Daoy (cell line): ENCODE data around the gene BRWD1. TPM values are rescaled to one million over a fixed set of nuclear protein-coding genes. Genes with fewer than 3 reads are reported as not detected.

Source experiments
- DNase-seq: peaks from one replicate; pipeline ENCODE4 v3.0.0-alpha.2; 2015; ENCODE audit warnings: low read depth
- total RNA-seq: library from RNA; depleted of rRNA; stranded (reverse); fragments of >200 nt; shearing (Covaris generic); gene quantifications from 2 replicates; pipeline ENCODE4 v1.2.3, GENCODE V29; 2014

Gene BRWD1
- total RNA-seq, 1 experiment from 2014 or later = 27.9 TPM

DNA sequence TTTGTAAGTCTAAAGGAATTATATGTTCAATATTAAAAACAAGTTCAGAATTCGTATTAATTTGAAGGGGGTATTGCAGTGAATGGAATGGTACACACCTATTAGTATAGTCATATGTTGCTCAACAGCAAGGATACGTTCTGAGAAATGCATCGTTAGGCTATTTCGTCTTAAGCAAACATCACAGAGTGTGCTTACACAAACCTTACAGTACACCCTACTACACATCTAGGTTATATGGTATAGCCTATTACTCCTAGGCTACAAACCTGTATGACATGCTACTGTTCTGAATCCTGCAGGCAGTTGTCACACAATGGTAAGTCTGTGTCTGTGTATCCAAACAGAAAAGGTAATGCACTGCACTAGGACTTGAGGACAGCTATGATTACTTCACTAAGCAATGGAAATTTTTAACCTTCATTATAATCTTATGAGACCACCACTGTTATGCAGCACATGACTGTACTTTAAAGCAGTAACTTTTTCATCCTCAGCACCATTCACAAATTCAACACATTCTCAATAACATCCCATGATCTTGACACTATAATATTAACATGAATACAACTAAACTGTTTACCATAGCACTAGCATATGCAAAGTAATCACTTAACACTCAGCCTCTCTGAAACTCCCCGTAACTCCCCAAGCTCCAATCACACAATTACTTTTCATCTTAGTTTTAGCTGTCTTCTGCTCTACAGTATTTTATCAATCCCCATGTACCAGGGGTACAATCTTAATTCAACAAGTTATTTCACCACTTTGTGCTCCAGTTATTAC is 115.8 kb downstream of the BRWD1 start:
- no peak for DNase-seq

DNA sequence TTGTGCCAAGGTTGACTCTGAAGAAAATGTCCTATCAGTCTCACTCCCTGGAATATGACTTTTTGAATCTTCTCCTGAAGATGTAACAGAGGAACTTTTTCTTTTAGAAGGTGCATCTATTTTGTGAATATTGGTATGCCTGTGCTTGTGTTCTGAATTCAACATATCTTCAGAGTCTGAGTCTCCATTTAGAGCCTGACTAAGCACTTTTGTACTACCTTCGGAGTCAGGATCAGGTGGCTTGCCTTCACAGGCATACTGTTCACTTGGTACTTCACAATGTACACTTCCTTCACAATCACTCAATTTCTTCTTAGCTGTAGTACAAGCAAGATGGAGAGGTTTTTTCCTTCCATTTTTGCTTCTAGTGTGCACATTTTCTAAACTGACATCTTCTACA is 116.6 kb downstream of the BRWD1 start:
- no peak for DNase-seq

DNA sequence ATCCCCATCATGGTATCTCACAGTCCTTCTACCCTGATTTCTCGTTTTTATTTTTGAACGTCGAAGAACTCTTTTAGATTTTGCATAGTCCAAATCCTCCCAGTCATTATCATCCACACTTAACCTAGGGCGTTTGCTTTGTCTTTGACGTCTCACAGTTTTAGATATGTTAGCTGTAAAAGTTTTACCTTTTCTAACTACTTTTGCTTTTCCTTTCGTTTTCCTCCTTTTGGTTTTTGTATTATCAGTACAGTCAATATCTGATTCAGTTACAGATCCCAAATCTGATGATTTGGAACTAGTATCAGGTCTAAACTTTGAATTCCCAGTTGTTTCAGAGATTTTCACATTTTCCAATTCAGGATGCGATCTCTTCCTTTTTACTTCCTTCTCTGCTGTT is 117.1 kb downstream of the BRWD1 start:
- no peak for DNase-seq

- DNase-seq = no peak
These were observed 120.1 kb downstream of the BRWD1 start for GRCh38 chr21:39193380-39193779.

DNA sequence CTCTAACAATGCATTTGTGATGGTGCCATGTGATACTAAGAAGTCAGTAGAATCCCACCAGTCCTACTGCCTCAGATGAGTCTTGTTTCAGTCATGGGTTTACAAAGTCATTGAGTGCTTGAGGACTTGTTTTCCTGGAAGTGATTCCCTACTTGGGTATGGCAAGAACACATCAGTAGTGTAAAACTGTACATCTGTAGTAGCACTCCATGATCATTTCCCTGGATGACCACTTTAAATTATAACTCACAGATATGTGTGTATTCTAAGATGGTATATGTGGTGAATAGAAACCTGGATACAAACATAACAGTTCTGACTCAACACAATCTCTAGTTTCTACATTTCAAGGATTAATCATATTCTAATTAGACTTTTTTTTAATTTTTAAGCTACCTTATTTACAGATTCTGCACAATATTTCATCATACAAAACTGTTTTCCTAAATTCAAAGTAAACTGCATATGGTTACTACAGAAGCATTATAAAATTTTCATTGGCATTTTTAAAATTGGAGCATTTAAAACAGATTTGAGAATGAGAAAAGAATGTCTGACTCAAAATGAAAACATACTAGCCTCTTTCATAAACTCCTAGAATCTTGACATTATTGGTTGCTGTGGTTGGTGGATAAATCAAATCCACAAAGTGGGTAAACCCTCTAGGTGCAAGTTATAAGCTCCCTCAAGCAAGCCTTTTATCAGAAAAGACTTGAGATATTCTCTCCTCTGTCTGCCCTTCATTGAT is 123.4 kb downstream of the BRWD1 start:
- peak; percentile 19 for DNase-seq

- no peak for DNase-seq
These were observed 124.8 kb downstream of the BRWD1 start for GRCh38 chr21:39188521-39189139.

GRCh38 chr21:39187141-39187540 is 126.3 kb downstream of the BRWD1 start:
- no peak for DNase-seq

DNA sequence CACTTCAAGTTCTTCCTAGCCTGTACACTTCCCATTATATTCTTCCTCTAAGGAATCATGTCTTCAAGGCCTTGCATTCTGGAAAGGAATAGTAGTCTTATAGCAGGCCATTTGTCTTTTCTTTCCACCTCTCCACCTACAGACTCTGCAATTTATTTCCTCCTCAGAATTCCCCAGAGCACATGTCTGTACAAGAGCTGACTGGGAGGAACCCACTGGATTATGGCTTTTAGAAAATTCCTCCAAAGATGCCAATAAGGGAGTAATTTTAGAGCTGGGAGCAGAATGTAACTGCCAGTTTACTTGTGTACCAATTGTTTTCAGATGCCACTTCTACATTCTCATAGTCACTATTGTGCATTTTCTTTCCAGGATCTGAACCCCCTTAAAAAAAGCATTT is 126.8 kb downstream of the BRWD1 start:
- DNase-seq = no peak

DNA sequence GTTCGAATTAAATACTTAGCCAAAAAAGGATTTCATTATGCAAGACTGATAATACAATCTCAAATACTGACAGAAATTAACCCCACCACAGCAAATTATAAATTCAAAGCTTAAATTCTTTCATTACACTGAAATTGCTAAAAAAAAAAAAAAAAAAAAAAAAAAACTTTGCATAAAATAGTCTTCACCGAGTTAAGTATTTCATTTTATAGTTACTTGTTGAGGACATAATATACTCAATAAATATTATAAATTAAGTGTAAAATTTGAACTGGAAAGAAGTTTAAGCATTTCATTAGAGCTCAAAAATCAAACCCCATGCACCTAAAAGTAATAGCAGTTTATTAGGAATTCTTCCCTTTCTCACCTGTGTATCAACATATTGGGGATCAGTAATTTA is 128.3 kb downstream of the BRWD1 start:
- DNase-seq = no peak

- DNase-seq = no peak
These were observed 129.1 kb downstream of the BRWD1 start for GRCh38 chr21:39184050-39184980.

DNA sequence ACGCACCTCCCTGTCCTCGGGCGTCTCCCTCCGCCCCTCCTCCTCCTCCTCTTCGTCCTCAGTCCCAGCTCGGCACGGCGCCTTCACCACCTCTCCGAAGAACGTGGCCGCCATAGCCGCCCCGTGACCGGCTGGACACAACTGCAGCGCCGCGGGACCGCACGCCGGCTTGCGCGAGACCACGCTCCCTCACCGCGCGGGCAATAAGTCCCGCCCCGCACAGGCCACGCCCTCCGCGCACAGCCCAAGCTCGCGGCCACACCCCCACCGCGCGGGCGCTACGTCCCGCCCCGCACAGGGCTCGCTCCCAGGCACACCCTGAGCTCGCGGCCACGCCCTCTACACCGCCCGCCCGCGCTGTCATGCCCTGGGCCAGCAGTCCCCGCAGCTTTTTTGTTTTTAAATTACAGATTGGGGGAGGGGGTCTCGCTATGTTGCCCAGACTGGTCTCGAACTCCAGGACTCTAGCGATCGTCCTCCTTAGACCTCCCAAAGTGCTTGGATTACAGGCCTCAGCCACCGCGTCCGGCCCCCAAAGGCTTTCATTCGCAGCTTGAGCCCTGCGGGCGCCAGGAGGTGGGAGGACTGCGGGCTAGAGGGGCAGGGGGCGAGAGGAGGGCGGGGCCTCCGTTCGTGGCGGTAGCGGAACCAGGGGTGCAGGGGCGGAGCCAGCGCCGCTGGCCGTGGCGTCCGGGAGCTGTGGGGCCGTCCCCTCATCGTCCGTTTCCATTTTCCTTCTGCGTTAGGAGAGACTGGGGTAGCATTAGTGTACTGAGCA is 130.0 kb downstream of the BRWD1 start, which contains the start of gene PSMG1:
TSS of gene PSMG1 (minus strand) at position 180 of the 778 bp plus-strand sequence. CDS start at position 114, 66 bp downstream.
- DNase-seq = peak; percentile 99

- DNase-seq = no peak
These were observed 130.8 kb downstream of the BRWD1 start for GRCh38 chr21:39182484-39183271.

DNA sequence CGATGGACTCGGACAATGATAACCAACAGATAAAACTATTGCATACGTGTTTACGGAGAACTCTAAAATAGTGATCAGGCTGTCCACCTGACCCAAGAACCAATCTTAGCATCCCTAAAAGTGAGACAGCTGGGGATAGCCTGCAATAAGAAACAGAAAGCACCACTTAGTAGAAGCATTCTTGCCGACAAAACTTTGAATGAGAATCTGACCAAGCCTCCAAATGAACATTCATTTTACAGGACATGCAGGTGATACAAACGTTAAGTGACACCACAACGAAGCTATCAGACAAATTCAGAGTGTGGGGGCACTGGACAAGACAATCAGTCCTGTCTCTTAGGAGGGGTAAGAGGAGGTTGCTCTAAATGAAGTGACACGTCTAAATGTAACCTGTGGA is 131.4 kb downstream of the BRWD1 start:
- no peak for DNase-seq

DNA sequence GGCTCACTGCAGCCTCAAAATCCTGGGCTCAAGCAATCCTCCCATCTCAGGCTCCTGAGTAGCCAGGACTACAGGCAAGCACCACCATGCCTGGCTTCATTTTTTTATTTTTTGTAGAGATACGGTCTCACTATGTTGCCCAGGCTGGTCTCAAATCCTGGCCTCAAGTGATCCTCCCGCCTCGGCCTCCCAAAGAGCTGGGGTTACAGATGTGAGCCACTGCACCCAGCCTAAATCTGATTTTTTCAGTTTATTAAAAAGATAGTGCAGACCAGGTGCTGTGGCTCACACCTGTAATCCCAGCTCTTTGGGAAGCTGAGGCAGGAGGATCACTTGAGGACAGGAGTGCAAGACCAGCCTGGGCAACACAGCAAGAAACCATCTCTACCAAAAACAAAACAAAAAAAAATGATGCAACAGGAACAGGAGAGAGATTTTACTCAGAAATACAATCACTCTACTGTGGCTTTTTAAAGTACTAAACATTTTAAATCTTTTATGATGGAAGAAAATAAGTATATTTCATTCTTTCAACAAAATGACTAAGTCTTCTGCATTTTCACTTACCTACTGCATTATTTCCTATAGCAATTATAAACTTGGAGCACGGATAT is 132.1 kb downstream of the BRWD1 start:
- no peak for DNase-seq

- DNase-seq = no peak
These were observed 132.9 kb downstream of the BRWD1 start for GRCh38 chr21:39180429-39181019.

GRCh38 chr21:39178421-39178820 is 135.0 kb downstream of the BRWD1 start:
- no peak for DNase-seq

DNA sequence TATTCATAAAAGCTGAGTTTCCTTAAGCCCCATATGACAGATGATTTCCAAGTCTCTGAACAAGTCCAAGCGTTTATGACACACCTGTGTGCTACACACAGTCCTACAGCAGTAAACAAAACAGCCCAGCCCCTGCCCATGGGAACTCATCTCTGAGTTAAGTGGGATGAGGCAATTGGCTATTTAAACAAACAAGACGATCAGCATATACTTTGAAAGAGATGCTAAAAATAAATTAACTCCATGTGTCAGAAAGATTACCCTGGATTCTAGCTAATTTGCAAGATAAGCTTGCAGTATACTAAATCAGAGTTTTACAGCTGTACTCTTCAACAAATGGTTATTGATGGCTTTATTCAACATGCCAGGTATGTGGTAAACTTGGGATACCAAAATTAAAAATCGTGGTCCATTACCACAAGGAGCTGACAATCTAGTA is 137.1 kb downstream of the BRWD1 start:
- no peak for DNase-seq

DNA sequence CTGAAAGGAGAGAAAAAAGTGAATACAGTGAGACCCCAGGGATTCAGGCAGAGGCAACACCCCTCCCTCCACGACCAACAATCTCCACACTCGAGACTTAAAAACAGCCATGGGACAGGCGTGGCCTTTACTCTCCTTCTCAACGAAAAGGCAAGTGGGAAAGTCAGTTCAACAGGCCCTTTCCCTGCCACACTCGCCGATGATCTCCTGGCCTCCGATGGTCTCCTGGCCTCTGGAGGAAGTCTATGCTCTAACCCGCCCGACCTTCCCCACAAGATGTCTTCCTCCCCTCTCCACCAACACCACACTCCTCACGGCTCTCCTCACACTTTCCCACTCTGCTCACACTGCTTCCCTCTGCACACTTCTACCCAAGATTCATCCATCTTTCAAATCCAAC is 137.8 kb downstream of the BRWD1 start:
- no peak for DNase-seq

GRCh38 chr21:39175154-39175553 is 138.3 kb downstream of the BRWD1 start:
- DNase-seq = no peak
